AG04450 (cell line): ENCODE measurements around the gene CARS1. TPM values are rescaled to one million over a fixed set of nuclear protein-coding genes. Genes with fewer than 3 reads are reported as not detected.

Source experiments
- CTCF ChIA-PET: fragments of 300-600, 350-600 bp; formaldehyde crosslinking; extraction: SDS; loops from one replicate; lab custom pipeline; 2022; ENCODE audit warnings: antibody characterized with exemption, inconsistent platforms; lab: Charles Lee
- POLR2A ChIA-PET: fragments of 350-600 bp; formaldehyde crosslinking; extraction: SDS; loops from one replicate; lab custom pipeline; 2021; ENCODE audit warnings: antibody characterized with exemption, inconsistent platforms; lab: Yijun Ruan, JAX
- DNase-seq: peaks from one replicate; pipeline ENCODE4 v3.0.0-alpha.2; 2011; ENCODE audit warnings: low read depth, low spot score
- H3K27ac ChIP-seq: one replicate; pipeline ENCODE4 v1.5.1; 2012; ENCODE audit warnings: low read depth, low read length, control low read depth
- H3K27me3 ChIP-seq: one replicate; pipeline ENCODE4 v1.6.0; 2012; ENCODE audit warnings: low read length; ENCODE audit not compliant: control insufficient read depth, insufficient read depth
- H3K4me3 ChIP-seq: 2 replicates; pipeline ENCODE4 v1.5.1; 2011; ENCODE audit warnings: mild to moderate bottlenecking, low read depth, low read length, control low read depth
- H3K9me3 ChIP-seq: 2 replicates; pipeline ENCODE4 v1.5.1; 2012; ENCODE audit warnings: low read length; ENCODE audit not compliant: control insufficient read depth, insufficient read depth
- polyA plus RNA-seq: library from polyadenylated mRNA; depleted of rRNA; stranded (reverse); fragments of >200 nt; gene quantifications from 2 replicates; pipeline ENCODE4 v1.2.3, GENCODE V29; 2011
- TF ChIP-seq, protein P1 (sequence below): IDR thresholded peaks from 2 replicates; pipeline ENCODE4 v1.5.1; 2011; ENCODE audit warnings: low read depth, low read length, control low read depth, inconsistent platforms

CARS1 gene
- polyA plus RNA-seq, 1 experiment = 139 TPM

DNA sequence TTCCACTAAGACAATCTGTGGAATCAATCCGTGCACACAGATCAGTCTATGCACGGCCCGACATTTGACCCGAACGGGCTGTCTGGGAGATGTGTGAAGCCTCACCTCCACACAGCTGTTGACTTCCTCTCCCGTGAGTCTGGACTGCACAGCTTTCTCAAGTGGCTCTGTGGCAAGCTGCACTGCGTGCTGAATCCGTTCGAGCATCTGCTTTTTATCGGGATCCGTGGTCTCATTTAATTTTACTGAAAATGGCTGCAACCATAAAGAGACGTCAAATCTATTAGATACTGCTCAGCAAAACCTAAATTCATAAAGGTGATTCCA is 19.3 kb downstream of the CARS1 start:
- Histone ChIP-seq H3K4me3 (no peak overlapping the region), H3K27ac (no peak overlapping the region), H3K9me3 (no peaks in the 10 kb centered on the region), H3K27me3 (no peaks in the 10 kb centered on the region)
- TF ChIP-seq, protein P1, sequence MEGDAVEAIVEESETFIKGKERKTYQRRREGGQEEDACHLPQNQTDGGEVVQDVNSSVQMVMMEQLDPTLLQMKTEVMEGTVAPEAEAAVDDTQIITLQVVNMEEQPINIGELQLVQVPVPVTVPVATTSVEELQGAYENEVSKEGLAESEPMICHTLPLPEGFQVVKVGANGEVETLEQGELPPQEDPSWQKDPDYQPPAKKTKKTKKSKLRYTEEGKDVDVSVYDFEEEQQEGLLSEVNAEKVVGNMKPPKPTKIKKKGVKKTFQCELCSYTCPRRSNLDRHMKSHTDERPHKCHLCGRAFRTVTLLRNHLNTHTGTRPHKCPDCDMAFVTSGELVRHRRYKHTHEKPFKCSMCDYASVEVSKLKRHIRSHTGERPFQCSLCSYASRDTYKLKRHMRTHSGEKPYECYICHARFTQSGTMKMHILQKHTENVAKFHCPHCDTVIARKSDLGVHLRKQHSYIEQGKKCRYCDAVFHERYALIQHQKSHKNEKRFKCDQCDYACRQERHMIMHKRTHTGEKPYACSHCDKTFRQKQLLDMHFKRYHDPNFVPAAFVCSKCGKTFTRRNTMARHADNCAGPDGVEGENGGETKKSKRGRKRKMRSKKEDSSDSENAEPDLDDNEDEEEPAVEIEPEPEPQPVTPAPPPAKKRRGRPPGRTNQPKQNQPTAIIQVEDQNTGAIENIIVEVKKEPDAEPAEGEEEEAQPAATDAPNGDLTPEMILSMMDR = no peak
- CTCF ChIA-PET = interaction anchor here (0.8 to 6.8 kb wide), 18 partner anchors 9 to 380 kb away, joined by 3 to 61 read pairs (median 4); no protein-coding TSS in a partner anchor
- POLR2A ChIA-PET = interaction anchor here (1.4 kb wide), 1 partner anchor 54 kb away, joined by 3 read pairs; no protein-coding TSS in a partner anchor
- DNase-seq = no peak

DNA sequence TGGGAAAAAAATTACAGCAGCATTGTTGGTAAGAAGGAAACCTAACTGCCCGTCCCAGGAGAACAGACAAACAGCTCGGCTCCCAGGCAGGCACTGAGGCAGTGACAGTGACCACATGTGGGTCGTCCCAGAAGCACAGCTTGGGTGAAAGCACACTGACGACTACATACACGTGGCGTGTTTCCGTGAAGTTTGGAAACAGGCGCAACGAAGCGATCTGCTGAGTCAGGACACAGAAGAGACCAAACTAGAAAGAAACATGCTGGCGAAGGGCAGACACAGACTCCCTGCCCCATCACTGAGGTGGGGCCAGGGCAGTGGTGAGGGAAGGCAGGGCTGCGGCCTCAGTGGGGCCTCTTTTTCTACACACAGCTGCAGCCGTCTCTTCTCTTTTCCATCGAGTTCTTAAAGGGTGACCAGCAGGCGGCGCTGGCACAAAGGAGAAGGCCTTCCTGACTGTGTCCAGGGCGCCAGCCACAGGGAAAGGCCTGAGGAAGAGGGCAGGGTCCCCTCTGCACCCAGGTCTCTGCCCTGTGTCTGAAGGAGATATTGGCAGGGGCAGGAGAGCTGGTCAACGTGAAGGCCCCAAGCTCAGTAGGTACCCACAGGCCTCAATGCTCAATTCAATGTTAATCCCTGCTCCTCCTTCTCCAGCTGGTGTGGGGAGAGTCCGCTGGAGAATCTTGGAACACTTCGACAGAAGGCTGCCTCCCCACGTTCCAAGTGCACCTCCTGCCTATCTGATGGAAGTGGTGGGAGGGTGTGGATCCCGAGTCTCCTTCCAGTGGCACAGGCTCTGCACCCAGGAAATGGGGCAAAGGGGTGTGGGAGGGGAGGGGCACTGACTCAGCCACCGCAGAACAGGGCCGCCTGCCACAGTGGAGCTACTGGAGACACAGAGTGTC is 19.9 kb downstream of the CARS1 start:
- no peaks in the 10 kb centered on the region for H3K9me3 ChIP-seq
- H3K4me3 ChIP-seq = no peak overlapping the region
- POLR2A ChIA-PET = interaction anchor here (1.4 kb wide), 1 partner anchor 54 kb away, joined by 3 read pairs; no protein-coding TSS in a partner anchor
- CTCF ChIA-PET = interaction anchor here (0.8 to 6.8 kb wide), 18 partner anchors 8 to 380 kb away, joined by 3 to 61 read pairs (median 5); no protein-coding TSS in a partner anchor
- peak; percentile 26 for DNase-seq
- TF ChIP-seq, protein P1 = peak; percentile 81
- H3K27me3 ChIP-seq = no peaks in the 10 kb centered on the region
- no peak overlapping the region for H3K27ac ChIP-seq

DNA sequence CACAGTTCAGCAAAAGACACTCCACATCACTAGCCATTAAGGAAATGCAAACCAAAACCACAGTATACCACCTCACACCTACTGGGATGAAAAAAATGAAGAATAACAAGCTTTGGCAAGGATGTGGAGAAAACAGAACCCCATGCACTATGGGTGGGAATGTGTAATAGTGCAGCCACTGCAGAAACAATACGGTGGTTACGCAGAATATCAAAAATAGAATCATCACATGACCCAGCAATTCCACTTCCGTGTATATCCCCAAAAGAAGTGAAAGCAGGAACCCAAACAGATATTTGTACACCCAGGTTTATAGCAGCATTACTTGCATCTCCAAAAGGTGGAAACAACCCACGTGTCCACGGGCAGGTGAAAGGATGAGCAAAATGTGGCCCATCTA is 20.8 kb downstream of the CARS1 start:
- H3K9me3 ChIP-seq = no peaks in the 10 kb centered on the region
- no peak for DNase-seq
- TF ChIP-seq, protein P1 = no peak
- ChIA-PET CTCF (interaction anchor here (0.6 to 6.8 kb wide), 6 partner anchors 9 to 58 kb away, joined by 3 to 61 read pairs (median 8); no protein-coding TSS in a partner anchor), POLR2A (no interaction called here)
- H3K27me3 ChIP-seq = no peaks in the 10 kb centered on the region
- H3K27ac ChIP-seq = no peak overlapping the region
- no peak overlapping the region for H3K4me3 ChIP-seq

DNA sequence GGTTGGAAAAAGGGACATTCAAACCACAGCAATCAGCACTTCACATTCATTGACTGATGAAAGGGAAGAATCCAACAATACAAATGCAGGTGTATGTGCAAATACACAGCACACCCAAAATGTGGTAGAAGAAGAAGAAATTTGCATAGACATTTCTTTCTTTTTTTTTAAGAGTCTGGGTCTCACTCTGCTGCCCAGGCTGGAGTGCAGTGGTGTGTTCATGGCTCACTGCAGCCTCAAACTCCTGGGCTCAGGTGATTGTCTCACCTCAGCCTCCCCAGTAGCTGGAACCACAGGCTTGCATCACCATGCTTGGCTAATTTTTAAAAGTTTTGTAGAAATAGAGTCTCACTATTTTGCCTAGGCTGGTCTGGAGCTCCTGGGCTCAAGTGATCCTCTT is 21.9 kb downstream of the CARS1 start:
- no peak for DNase-seq
- TF ChIP-seq, protein P1 = no peak

More for the DNA sequence above, 21.9 kb downstream of the CARS1 start:
- Histone ChIP-seq H3K4me3 (no peak overlapping the region), H3K27me3 (no peaks in the 10 kb centered on the region), H3K27ac (no peak overlapping the region), H3K9me3 (no peaks in the 10 kb centered on the region)
- ChIA-PET POLR2A (no interaction called here), CTCF (interaction anchor here (2.1 to 6.8 kb wide), 2 partner anchors 10 to 55 kb away, joined by 5 to 61 read pairs; no protein-coding TSS in a partner anchor)
